Omental fat pad (tissue), 4 donors: ENCODE data around the gene CASZ1. TPM values are rescaled to one million over a fixed set of nuclear protein-coding genes. Genes with fewer than 3 reads are reported as not detected.

ENCODE experiments used
- ATAC-seq: fragments of 150-250 bp; one replicate; pipeline ENCODE4 v1.9.1; 2016; ENCODE audit warnings: mild to moderate bottlenecking, moderate library complexity; ENCODE audit not compliant: low FRiP score
- DNase-seq: peaks from one replicate; pipeline ENCODE4 v3.0.0-alpha.2; 2019; ENCODE audit warnings: low spot score
- total RNA-seq, 4 donors: library from RNA; depleted of rRNA; stranded (reverse); fragments of >200 nt; gene quantifications; one replicate each; pipeline ENCODE4 v1.1.0, GENCODE V29; 2016
- TF ChIP-seq, protein P1 (sequence below), 3 donors: fragments of 450-650 bp; IDR thresholded peaks; one replicate each; pipeline ENCODE4 v1.5.1; 2016 to 2017; ENCODE audit warnings: antibody characterized with exemption in 3 of 3, mild to moderate bottlenecking in 3 of 3, moderate library complexity in 2 of 3

Gene CASZ1
- total RNA-seq, 4 donors from 2014 or later, result 2.5 to 7.9 (median 6.0) TPM

DNA sequence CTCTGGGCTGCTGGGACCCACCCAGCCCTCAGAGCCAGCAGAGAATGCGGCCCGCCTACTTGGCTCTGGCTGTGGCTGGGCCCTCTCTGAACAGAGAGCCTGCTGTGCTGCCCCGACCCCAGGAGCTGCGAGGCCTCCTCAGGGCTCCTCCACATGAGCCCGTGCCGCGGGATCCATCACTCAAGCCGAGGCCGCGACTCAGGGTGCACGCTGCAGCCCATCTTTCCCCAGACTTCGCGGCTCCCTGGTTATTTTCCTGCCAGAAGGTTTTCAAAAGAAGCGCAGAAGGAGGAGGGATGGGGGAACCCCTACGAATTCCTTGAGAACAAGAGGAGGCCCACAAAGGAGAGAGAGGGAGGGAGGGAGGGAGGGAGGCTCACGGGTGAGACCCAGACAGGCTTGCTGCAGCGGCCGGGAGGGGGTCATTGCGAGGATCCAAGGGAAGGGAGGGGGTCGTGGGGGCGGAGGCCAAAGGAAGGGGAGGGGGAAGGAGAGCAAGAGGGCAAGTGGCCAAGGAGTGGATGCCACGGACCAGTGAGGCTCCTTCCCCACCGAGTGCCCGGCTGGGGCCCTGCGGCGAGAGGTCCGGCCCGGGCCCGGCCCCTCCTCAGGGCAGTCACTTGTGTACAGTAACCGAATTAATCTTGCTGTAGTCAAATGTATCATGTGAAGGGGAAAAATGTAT is 146.8 kb downstream of the CASZ1 start:
- TF ChIP-seq, protein P1, sequence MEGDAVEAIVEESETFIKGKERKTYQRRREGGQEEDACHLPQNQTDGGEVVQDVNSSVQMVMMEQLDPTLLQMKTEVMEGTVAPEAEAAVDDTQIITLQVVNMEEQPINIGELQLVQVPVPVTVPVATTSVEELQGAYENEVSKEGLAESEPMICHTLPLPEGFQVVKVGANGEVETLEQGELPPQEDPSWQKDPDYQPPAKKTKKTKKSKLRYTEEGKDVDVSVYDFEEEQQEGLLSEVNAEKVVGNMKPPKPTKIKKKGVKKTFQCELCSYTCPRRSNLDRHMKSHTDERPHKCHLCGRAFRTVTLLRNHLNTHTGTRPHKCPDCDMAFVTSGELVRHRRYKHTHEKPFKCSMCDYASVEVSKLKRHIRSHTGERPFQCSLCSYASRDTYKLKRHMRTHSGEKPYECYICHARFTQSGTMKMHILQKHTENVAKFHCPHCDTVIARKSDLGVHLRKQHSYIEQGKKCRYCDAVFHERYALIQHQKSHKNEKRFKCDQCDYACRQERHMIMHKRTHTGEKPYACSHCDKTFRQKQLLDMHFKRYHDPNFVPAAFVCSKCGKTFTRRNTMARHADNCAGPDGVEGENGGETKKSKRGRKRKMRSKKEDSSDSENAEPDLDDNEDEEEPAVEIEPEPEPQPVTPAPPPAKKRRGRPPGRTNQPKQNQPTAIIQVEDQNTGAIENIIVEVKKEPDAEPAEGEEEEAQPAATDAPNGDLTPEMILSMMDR (IDR thresholded peaks at IDR 0.05), result no peak
- ATAC-seq (no peak), DNase-seq (no peak)

DNA sequence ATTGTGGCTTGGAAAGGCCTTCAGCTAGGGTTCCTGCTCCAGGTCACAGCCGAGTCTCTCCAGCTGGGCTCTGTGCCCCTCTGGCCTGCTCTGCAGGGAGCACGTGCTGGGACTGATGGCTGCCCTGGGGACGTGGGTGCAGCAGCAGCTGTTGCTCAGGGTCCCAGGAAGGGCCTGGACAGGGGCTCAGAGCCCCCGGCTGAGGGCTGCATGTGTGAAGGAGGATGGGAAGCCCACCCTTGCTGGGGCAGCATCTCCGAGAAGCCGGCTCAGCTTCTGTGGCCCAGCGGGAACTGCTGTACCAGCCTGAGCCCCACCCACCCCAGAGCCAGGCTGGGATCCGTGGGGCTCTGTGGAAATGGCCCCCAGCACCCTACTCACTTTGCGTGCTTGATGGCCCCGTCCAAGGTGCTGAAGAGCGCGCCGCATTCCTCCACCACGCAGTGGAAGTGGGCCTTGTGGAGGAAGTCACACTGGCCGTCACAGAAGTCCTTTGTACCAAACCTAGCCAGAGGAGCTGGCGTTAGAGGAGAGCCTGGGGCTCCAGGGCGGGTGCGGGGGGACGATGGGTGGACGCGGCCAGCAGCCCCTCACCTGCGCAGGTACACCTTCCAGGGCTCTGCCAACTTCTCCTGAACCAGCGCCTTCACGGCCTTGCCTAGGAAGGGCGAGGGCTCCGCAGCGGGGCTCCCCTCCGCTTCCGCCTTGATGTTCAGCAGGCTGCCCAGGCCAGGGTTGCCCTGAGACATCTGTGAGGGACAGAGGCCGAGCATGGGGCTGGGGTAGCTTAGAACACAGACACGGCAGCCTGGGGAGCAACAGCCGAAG is 147.5 kb downstream of the CASZ1 start:
- ATAC-seq (no peak), DNase-seq (no peak)
- TF ChIP-seq, protein P1 (IDR thresholded peaks at IDR 0.05), result no peak

- no peak for DNase-seq
- no peak for ATAC-seq
- TF ChIP-seq, protein P1 (IDR thresholded peaks at IDR 0.05), result no peak
Measured at GRCh38 chr1:10647414-10648170, 148.9 kb downstream of the CASZ1 start.

- TF ChIP-seq, protein P1 (IDR thresholded peaks at IDR 0.05), result no peak
- DNase-seq (no peak), ATAC-seq (no peak)
Measured at GRCh38 chr1:10646347-10646861, 150.0 kb downstream of the CASZ1 start.

DNA sequence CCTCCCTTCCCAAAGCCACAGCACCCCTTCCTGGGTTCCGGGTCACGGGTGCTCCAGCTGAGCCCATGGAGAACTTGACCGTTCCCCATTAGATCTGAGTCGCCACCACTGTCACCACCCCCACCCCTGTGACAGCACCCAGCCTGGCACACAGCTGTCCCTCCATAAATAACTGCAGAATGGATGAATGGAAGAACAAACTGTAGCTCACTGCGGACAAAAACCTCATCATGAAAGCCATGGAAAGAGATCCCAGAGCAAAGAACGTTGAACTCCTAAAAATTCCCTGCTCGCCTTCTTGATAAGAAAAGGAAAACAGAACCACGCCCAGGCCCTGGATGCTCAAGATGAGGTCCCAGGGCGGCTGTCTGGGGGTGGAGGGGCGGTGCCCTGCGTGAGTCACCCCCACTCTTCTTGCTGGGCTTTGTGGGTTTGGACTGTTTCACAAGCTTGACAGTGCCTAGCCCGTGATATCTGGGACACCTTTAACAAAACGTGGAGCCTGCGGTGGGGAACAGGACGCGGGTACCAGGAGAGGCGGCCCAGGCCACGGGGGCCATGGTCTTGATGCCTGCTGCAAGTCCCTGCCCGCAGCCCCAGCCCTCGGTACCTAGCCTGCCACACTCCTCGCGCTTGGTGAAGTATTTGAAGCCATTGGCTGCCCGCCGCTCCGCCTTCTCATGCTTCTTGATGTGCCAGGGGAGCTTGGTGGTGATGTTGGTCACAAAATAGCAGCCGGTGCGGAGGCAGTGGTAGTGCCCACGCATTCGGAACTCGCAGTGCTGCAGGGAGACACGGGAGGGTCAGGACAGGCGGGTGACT is 151.9 kb downstream of the CASZ1 start:
- ATAC-seq, result no peak
- DNase-seq, result no peak
- TF ChIP-seq, protein P1 (IDR thresholded peaks at IDR 0.05), result no peak

DNA sequence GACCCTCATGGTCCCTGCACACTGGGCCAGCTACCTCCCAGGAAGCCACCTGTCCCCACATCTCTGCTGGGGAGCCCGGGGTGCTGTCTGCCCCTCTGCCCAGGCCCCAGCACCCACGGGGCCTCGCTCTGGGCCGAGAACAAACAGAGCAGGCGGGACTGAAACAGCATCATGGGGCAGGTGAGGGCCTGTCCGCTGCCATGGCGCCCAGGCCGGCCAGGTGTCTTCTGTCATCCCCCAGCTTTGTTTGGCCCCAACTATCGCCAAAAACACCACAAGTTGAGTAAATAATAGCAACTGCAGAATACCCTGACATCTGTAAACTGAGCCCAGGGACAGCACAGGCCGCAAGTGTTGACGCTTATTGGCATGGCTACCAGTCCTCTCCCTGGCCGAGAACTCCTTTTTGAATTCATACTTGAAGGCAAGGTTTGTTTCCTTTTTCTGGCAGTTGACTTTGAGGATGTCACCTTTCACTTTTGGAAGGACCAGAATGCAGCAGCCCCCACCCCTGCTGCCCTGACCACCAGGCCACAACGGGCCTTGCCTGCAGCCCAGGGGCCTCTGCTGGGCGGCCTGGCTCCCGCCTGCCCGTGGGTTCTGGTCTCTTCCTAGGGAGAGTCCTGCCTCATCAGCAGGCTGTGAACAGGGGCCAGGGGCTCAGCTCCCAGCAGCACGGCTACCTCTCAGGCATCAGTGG is 152.7 kb downstream of the CASZ1 start:
- TF ChIP-seq, protein P1 (IDR thresholded peaks at IDR 0.05), result no peak
- DNase-seq, result no peak
- no peak for ATAC-seq
